Mucosa of descending colon (tissue), 3 donors: ENCODE measurements around the gene GLDN. TPM values are rescaled to one million over a fixed set of nuclear protein-coding genes. Genes with fewer than 3 reads are reported as not detected.

Experiments
- ATAC-seq: fragments of 200-7000 bp; cut with Tn5 transposase; one replicate; pipeline ENCODE4 v1.9.1; 2020; ENCODE audit warnings: mild to moderate bottlenecking, moderate library complexity
- DNase-seq, 3 donors: peaks; one replicate each; pipeline ENCODE4 v3.0.0-alpha.2; 2020
- H3K36me3 ChIP-seq: fragments of 200-600 bp; one replicate; pipeline ENCODE4 v1.8.0; 2021; ENCODE audit warnings: low read depth, mild to moderate bottlenecking
- H3K4me1 ChIP-seq: fragments of 200-600 bp; one replicate; pipeline ENCODE4 v1.8.0; 2021; ENCODE audit warnings: low read depth, mild to moderate bottlenecking
- H3K4me3 ChIP-seq: fragments of 200-600 bp; one replicate; pipeline ENCODE4 v1.8.0; 2021; ENCODE audit warnings: mild to moderate bottlenecking
- H3K9me3 ChIP-seq: fragments of 200-600 bp; one replicate; pipeline ENCODE4 v1.8.0; 2021; ENCODE audit warnings: mild to moderate bottlenecking
- CTCF ChIP-seq: fragments of 200-600 bp; IDR thresholded peaks from one replicate; pipeline ENCODE4 v1.8.0; 2022; ENCODE audit warnings: antibody characterized with exemption, mild to moderate bottlenecking
- intact Hi-C, 2 donors: fragments of 100-400 bp; cut with DNase I in 1 of 2; cut with micrococcal nuclease in 1 of 2; formaldehyde crosslinking; loops; one replicate each; pipeline versions ENCODE4 v1.11.0 to v1.11.1; 2022; cut with DNase I, micrococcal nuclease
- total RNA-seq, 3 donors: library from RNA; stranded (reverse); fragmentation: NEBNext Ultra II Directional in 2 of 3; extraction: Animal tissue kit (Norgen Biotek cat#: 25700) in 2 of 3; gene quantifications; one replicate each; pipeline versions ENCODE4 v1.2.1 to v1.2.4, GENCODE V29; 2021 to 2023
- donor health status: DM: no; HTN: no; CAD: no; lungs with moderate emphysema.
- donor health status: DM: no; HTN: no; CAD: no.
- donor health status: DM: no; HTN: yes; CAD: no.

Gene GLDN
- total RNA-seq, 3 donors from 2014 or later: 3.5 to 10.0 (median 5.3) TPM

DNA sequence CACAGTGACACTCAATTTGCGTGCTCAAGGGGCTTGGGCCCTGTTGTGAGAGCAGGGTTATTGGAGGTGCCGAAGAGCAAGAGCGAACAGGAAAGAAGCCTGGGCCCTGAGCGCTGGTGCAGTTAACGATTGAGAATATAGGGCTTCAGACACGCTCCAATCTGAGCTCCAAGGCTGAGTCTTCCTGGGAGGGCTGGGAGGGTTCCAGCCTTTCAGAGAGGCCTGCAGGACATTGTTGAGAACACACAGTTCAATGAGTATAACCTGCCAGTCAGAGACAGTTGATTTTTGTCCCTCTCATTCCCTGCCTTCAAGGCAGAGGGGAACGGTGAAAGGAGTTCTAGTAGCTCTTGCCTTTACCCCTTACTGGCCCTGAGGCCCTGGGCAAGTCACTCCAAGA is 47.3 kb downstream of the GLDN start:
- TF ChIP-seq CTCF: no peak
- no peaks in the 10 kb centered on the region for H3K36me3 ChIP-seq
- H3K9me3 ChIP-seq: no peaks in the 10 kb centered on the region
- ATAC-seq (no peak), DNase-seq (no peak)
- intact Hi-C loops: no loop called here
- no peak overlapping the region for H3K4me3 ChIP-seq
- no peaks in the 10 kb centered on the region for H3K4me1 ChIP-seq

- no peak for TF ChIP-seq CTCF
- Histone ChIP-seq H3K4me1 (no peaks in the 10 kb centered on the region), H3K4me3 (no peak overlapping the region), H3K9me3 (no peaks in the 10 kb centered on the region), H3K36me3 (no peaks in the 10 kb centered on the region)
- DNase-seq (no peak), ATAC-seq (no peak)
- intact Hi-C loops: no loop called here
Measured at GRCh38 chr15:51390241-51390965, 48.9 kb downstream of the GLDN start.

DNA sequence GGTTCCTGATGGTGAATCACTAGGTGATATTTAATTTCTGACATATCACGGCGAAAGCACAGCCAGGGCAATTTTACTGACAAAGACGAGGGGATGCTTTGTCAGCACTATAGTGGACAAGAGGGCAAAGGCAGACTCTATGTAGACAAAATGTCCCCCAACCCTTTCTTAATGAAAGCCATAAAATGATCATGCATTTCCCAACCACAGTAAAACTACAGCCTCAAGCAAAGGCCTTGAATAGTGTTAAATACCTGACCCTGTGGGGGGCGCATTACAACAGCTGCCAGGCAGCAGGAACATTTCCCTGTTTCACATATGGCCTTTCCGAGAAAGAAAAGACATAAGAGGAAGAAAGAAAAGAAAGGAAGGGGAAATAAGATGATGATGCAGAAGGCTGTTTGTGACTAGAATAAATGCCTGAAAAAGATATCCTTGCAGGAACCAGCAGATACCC is 49.5 kb downstream of the GLDN start:
- TF ChIP-seq CTCF: no peak
- Histone ChIP-seq H3K4me3 (no peak overlapping the region), H3K9me3 (no peaks in the 10 kb centered on the region), H3K36me3 (no peaks in the 10 kb centered on the region), H3K4me1 (no peaks in the 10 kb centered on the region)
- no peak for DNase-seq
- intact Hi-C loops: no loop called here
- no peak for ATAC-seq

GRCh38 chr15:51396921-51397320 is 55.5 kb downstream of the GLDN start:
- no peaks in the 10 kb centered on the region for H3K9me3 ChIP-seq
- no peak for ATAC-seq
- no peak for TF ChIP-seq CTCF
- DNase-seq: no peak
- no peak overlapping the region for H3K4me3 ChIP-seq
- no peaks in the 10 kb centered on the region for H3K36me3 ChIP-seq
- no peaks in the 10 kb centered on the region for H3K4me1 ChIP-seq
- intact Hi-C loops: no loop called here

DNA sequence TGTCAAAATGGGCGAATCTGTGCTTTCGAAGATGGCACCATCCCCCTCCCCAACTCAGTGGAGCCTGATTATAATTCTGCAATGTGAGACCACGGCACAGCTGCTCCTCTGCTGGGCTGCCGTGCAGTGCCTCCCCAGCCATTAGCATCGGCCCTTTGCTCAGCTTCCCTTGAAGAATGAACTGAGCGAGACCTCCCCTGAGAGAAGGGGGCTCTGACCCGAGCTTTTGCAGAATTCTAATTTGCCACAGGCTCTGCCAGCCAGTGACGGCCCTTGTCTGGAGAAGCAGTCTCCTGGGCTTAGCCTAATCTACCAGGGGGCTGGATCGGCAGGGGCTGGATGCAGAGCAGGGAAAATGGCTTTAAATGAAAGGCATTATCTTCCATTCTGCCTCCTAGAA is 57.2 kb downstream of the GLDN start:
- intact Hi-C loops: no loop called here
- H3K36me3 ChIP-seq: no peaks in the 10 kb centered on the region
- ATAC-seq (no peak), DNase-seq (no peak)
- H3K9me3 ChIP-seq: no peaks in the 10 kb centered on the region
- no peak for TF ChIP-seq CTCF
- H3K4me3 ChIP-seq: no peak overlapping the region
- no peaks in the 10 kb centered on the region for H3K4me1 ChIP-seq
